ENCODE data around the gene KCNQ1. TPM values are rescaled to one million over a fixed set of nuclear protein-coding genes. Genes with fewer than 3 reads are reported as not detected.
A peak's percentile ranks its signal among the peaks of the same experiment; 100 is the strongest.

Gene KCNQ1
- total RNA-seq, 5 donors from 2014 or later (not counting 1 experiment from before 2014, with no cell fraction given): 20.9 to 32.9 (median 24.0) TPM

DNA sequence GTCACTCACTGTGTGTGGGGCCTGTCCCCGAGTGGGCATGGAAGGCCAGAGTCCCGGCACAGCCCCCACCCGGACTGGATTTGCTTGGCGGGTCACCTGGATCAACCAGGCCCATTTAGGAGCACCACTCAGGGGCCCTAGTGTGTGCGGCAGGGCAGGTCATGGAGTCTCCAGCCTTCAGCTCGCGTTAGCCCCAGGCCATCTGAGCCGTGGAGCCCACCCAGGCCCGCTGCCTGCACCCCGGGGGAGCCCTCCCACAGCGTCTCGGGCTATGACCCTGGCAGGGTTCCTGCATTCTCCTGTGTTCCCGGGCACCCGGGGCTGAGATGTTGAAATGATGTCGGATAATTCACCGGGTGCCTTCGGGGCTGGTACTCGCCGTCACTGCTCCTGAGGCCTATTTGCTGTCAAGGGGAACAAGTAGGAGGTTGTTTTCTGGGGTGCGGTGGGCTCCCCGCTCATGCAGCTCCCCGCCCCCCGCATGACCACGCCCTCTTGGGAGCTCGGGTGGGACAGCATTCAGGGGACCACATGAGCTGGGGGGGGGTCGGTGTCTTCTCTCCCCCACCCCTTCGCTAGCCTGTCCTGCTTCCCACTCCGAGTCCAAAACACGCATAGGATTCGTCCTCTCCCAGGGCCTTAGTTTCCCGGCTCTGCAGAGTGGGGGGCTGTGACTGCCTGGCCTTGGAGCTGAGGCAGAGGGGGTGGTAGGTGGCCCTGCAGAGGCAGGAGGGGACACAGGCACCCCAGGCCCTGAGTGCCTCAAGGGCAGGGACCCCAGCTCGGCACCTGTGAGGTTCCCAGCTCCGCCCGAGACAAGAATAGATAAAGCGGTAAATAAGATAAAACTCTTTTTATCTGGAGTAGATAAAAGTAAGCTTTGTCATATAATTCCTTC lies 77.2 kb downstream of the KCNQ1 start:
- DNase-seq (peak in 5 of 35 experiments; percentile 1 to 19 (median 2)), ATAC-seq (replicated peaks in 1 of 4) (no peak)
- H3K4me1 ChIP-seq (ENCODE audit: control insufficient read depth in 1 of 2, extremely low read depth in 1 of 2, insufficient read depth in 2 of 2, low read length in 2 of 2): peaks cover 8 to 21% of the 10 kb centered on the region in 2 experiments
- peaks cover 0 to 12% of the 10 kb centered on the region in 2 experiments for H3K27me3 ChIP-seq (replicated peaks in 1 of 2; ENCODE audit: control insufficient read depth in 2 of 2, extremely low read depth in 1 of 2, insufficient read depth in 2 of 2, low read length in 1 of 2)
- CTCF ChIA-PET: interaction anchor here in 1 of 2 donors (0.6 kb wide), 2 partner anchors 12 to 227 kb away, joined by 3 to 4 read pairs; no protein-coding TSS in a partner anchor
- POLR2A ChIA-PET: no interaction called here
- no peaks in the 10 kb centered on the region for H3K36me3 ChIP-seq (ENCODE audit: control insufficient read depth in 2 of 2, extremely low read depth in 1 of 2, insufficient read depth in 1 of 2, low read length in 1 of 2)
- peaks cover 3% of the 10 kb centered on the region for H3K36me3 Mint-ChIP-seq
- H3K27ac ChIP-seq (ENCODE audit: low read length): no peak overlapping the region
- no peak overlapping the region for H3K4me3 Mint-ChIP-seq
- H3K4me3 ChIP-seq (ENCODE audit: control insufficient read depth in 1 of 2, extremely low read depth in 1 of 2, low read length in 1 of 2): no peak overlapping the region
- no peak overlapping the region for H3K27ac Mint-ChIP-seq
- peaks cover 25 to 27% (median 26%) of the 10 kb centered on the region in 3 donors for H3K4me1 Mint-ChIP-seq
- H3K27me3 Mint-ChIP-seq: no peaks in the 10 kb centered on the region
- WGBS (ENCODE audit: insufficient coverage): 83% methylated on average over 19 of the region's 35 CpGs
- H3K9me3 ChIP-seq: no peaks in the 10 kb centered on the region
- H3K9me3 Mint-ChIP-seq: no peaks in the 10 kb centered on the region

DNA sequence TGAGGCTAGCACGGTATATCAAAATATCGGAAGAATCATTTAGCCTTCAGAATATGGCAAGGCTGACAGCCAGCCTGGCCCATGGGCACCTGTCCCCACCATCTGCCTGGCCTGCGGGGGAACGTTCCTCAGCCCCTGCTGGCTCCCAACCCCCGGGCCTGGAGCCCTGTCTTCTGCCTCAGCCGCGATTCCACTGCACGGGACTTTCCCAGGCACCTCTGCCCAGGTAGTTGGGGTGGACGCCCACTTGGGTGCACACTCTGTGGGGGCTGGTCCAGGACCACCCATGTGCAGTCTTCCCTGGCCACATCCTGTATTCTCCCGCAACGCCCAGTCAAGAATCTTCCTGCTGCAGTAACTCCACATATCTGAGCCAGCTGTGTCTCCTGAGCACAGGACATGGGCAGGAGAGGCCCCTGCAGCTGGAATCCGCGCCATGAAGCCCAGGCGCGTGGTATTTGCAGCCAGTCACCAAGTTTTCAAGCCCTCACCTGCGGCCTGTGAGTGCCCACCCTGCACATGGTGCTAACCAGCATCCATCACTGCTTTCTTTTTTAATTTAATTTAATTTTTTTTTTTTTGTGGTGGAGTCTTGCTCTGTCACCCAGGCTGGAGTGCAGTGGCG lies 77.9 kb downstream of the KCNQ1 start:
- Mint-ChIP-seq H3K4me3 (no peak overlapping the region), H3K27ac (no peak overlapping the region), H3K4me1 (peaks cover 29 to 32% (median 30%) of the 10 kb centered on the region in 3 donors), H3K27me3 (no peaks in the 10 kb centered on the region), H3K9me3 (no peaks in the 10 kb centered on the region), H3K36me3 (peaks cover 3% of the 10 kb centered on the region)
- 89% methylated on average over 15 of the region's 17 CpGs for WGBS (ENCODE audit: insufficient coverage)
- H3K4me3 ChIP-seq (ENCODE audit: control insufficient read depth in 1 of 2, extremely low read depth in 1 of 2, low read length in 1 of 2): no peak overlapping the region
- peaks cover 8 to 27% of the 10 kb centered on the region in 2 experiments for H3K4me1 ChIP-seq (ENCODE audit: control insufficient read depth in 1 of 2, extremely low read depth in 1 of 2, insufficient read depth in 2 of 2, low read length in 2 of 2)
- DNase-seq: peak in 3 of 35 experiments; percentile 1 to 9 (median 3)
- no peak for ATAC-seq (replicated peaks in 1 of 4)
- H3K9me3 ChIP-seq: no peaks in the 10 kb centered on the region
- H3K36me3 ChIP-seq (ENCODE audit: control insufficient read depth in 2 of 2, extremely low read depth in 1 of 2, insufficient read depth in 1 of 2, low read length in 1 of 2): no peaks in the 10 kb centered on the region
- peaks cover 0 to 12% of the 10 kb centered on the region in 2 experiments for H3K27me3 ChIP-seq (replicated peaks in 1 of 2; ENCODE audit: control insufficient read depth in 2 of 2, extremely low read depth in 1 of 2, insufficient read depth in 2 of 2, low read length in 1 of 2)
- no peak overlapping the region for H3K27ac ChIP-seq (ENCODE audit: low read length)
- ChIA-PET CTCF (interaction anchor here in 1 of 2 donors (0.6 kb wide), 1 partner anchor 227 kb away, joined by 3 read pairs; no protein-coding TSS in a partner anchor), POLR2A (no interaction called here)

DNA sequence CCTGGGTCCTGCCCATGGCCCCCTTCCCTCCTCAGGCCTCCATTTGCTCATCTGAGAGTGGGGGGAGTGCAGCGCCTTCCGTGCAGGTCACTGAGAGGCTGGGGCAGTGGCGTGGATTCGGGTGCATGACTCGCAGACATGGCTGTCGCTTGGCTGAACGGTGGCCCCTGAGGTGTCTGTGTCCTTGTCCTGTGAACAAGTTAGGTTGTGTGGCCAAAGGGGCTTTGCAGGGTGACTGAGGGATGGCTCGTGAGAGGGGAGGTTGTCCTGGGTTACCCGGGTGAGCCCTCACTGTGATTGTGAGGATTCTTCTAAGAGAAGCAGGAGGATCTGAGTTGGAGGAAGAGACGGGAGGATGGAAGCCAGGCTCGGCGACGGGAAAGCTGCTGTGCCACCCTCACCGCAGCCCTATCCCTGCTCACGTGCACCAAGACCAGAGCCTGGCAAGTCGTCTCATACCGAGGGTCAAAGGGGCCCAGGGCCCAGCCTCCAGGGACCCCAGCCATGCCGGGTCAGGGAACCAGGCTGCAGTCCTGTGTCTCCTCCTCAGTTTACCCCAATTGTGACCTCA lies 79.1 kb downstream of the KCNQ1 start:
- peaks cover 33 to 39% (median 36%) of the 10 kb centered on the region in 3 donors for H3K4me1 Mint-ChIP-seq
- POLR2A ChIA-PET: interaction anchor here in 1 of 2 donors (0.5 kb wide), 1 partner anchor 593 kb away, joined by 8 read pairs; no protein-coding TSS in a partner anchor
- no peak overlapping the region for H3K27ac Mint-ChIP-seq
- no peaks in the 10 kb centered on the region for H3K36me3 ChIP-seq (ENCODE audit: control insufficient read depth in 2 of 2, extremely low read depth in 1 of 2, insufficient read depth in 1 of 2, low read length in 1 of 2)
- H3K9me3 ChIP-seq: no peaks in the 10 kb centered on the region
- H3K9me3 Mint-ChIP-seq: no peaks in the 10 kb centered on the region
- no peak overlapping the region for H3K27ac ChIP-seq (ENCODE audit: low read length)
- no peak overlapping the region for H3K4me3 Mint-ChIP-seq
- no peak overlapping the region for H3K4me3 ChIP-seq (ENCODE audit: control insufficient read depth in 1 of 2, extremely low read depth in 1 of 2, low read length in 1 of 2)
- peaks cover 3% of the 10 kb centered on the region for H3K36me3 Mint-ChIP-seq
- DNase-seq: peak in 4 of 35 experiments; percentile 1 to 8 (median 2)
- 85% methylated on average over 13 of the region's 18 CpGs for WGBS (ENCODE audit: insufficient coverage)
- peaks cover 0 to 12% of the 10 kb centered on the region in 2 experiments for H3K27me3 ChIP-seq (replicated peaks in 1 of 2; ENCODE audit: control insufficient read depth in 2 of 2, extremely low read depth in 1 of 2, insufficient read depth in 2 of 2, low read length in 1 of 2)
- no peak for ATAC-seq (replicated peaks in 1 of 4)
- H3K27me3 Mint-ChIP-seq: no peaks in the 10 kb centered on the region
- peaks cover 8 to 27% of the 10 kb centered on the region in 2 experiments for H3K4me1 ChIP-seq (ENCODE audit: control insufficient read depth in 1 of 2, extremely low read depth in 1 of 2, insufficient read depth in 2 of 2, low read length in 2 of 2)
- CTCF ChIA-PET: no interaction called here

DNA sequence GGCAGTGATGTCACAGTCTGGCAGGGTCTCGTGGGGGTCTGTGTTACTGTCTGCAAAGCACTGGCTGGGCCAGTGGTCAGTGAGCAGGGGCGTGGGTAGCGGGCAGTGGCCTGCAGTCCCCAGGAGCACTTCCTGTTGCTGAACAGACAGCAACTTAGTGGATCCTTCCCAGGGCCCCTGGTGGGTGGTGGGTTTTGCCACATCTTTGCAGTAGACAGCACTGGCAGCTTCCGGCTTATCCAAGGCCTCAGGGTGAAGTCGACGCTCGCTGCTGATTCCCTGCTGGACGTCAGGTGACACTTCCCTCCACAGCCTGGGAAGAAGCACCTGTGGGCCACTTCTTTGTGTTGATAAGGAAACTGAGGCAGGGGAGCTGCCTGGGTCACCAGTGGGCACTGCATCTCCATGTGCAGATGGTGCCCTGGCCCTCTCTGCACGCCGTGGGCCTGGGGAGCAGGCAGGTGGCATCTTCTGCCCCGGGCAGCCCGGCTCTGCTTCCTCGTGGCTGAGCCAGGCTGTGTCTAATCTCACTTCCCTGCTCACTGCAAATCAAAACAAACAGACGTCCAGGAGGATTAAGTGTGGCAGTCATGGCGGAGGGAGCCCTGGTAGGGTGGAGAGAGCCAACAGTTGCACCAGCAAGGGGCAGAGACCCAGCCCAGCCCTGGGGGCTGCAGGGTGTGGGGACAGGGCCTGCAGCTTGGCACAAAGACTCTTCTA lies 79.8 kb downstream of the KCNQ1 start:
- ChIA-PET POLR2A (no interaction called here), CTCF (no interaction called here)
- Histone ChIP-seq H3K36me3 (ENCODE audit: control insufficient read depth in 2 of 2, extremely low read depth in 1 of 2, insufficient read depth in 1 of 2, low read length in 1 of 2) (peaks cover 0 to 1% of the 10 kb centered on the region in 2 donors), H3K4me3 (ENCODE audit: control insufficient read depth in 1 of 2, extremely low read depth in 1 of 2, low read length in 1 of 2) (no peak overlapping the region), H3K9me3 (no peaks in the 10 kb centered on the region), H3K4me1 (ENCODE audit: control insufficient read depth in 1 of 2, extremely low read depth in 1 of 2, insufficient read depth in 2 of 2, low read length in 2 of 2) (peaks cover 8 to 27% of the 10 kb centered on the region in 2 experiments), H3K27ac (ENCODE audit: low read length) (no peak overlapping the region), H3K27me3 (replicated peaks in 1 of 2; ENCODE audit: control insufficient read depth in 2 of 2, extremely low read depth in 1 of 2, insufficient read depth in 2 of 2, low read length in 1 of 2) (peaks cover 0 to 12% of the 10 kb centered on the region in 2 experiments)
- H3K9me3 Mint-ChIP-seq: no peaks in the 10 kb centered on the region
- WGBS (ENCODE audit: insufficient coverage): 96% methylated on average over 6 of the region's 15 CpGs
- no peaks in the 10 kb centered on the region for H3K27me3 Mint-ChIP-seq
- peaks cover 3% of the 10 kb centered on the region for H3K36me3 Mint-ChIP-seq
- no peak for ATAC-seq (replicated peaks in 1 of 4)
- peak in 3 of 35 experiments; percentile 0 to 16 (median 7) for DNase-seq
- no peak overlapping the region for H3K27ac Mint-ChIP-seq
- H3K4me3 Mint-ChIP-seq: peak overlapping the region in 1 of 3 donors; percentile 78
- peaks cover 35 to 39% (median 36%) of the 10 kb centered on the region in 3 donors for H3K4me1 Mint-ChIP-seq

DNA sequence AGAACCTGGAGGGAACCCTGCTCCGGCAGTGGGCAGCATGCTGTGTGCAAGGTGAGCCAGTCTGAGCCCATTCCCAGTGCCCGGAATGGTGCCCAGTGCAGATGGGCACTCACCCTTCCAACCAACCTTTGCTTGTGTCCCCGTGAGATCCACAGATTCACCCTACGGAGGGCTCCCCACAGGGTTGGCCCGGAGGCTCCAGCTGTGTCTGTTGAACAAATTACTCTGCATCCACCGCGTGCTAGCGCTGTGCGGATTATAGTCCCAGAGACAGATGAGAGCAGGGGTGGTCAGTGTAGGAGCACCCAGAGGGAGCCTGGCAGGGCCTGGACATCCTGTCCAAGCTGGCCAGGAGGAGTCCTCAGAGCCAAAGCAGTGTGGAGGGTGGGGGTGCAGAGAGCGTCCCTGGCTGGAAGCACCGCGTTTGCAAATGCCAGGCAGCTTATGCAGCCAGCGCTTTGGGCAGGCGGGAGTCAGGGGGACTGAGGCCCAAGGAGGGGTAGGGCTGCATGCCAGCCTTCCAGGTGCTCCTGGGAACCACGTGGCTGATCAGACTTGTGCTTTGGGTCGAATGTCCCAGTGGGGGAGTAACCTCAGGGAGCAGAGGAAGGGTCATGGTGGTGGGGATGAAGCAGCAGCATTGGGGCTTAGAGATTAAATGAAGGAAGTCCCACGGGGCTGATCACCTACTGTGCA lies 80.5 kb downstream of the KCNQ1 start:
- Histone ChIP-seq H3K9me3 (no peaks in the 10 kb centered on the region), H3K27ac (ENCODE audit: low read length) (no peak overlapping the region), H3K27me3 (replicated peaks in 1 of 2; ENCODE audit: control insufficient read depth in 2 of 2, extremely low read depth in 1 of 2, insufficient read depth in 2 of 2, low read length in 1 of 2) (peaks cover 0 to 12% of the 10 kb centered on the region in 2 experiments), H3K36me3 (ENCODE audit: control insufficient read depth in 2 of 2, extremely low read depth in 1 of 2, insufficient read depth in 1 of 2, low read length in 1 of 2) (peaks cover 0 to 8% of the 10 kb centered on the region in 2 donors), H3K4me3 (ENCODE audit: control insufficient read depth in 1 of 2, extremely low read depth in 1 of 2, low read length in 1 of 2) (no peak overlapping the region), H3K4me1 (ENCODE audit: control insufficient read depth in 1 of 2, extremely low read depth in 1 of 2, insufficient read depth in 2 of 2, low read length in 2 of 2) (peaks cover 8 to 27% of the 10 kb centered on the region in 2 experiments)
- DNase-seq (peak in 4 of 35 experiments; percentile 1 to 21 (median 3)), ATAC-seq (replicated peaks in 1 of 4) (no peak)
- H3K27me3 Mint-ChIP-seq: no peaks in the 10 kb centered on the region
- H3K4me3 Mint-ChIP-seq: peak overlapping the region in 1 of 3 donors; percentile 78
- H3K36me3 Mint-ChIP-seq: peaks cover 3% of the 10 kb centered on the region
- ChIA-PET CTCF (no interaction called here), POLR2A (no interaction called here)
- H3K4me1 Mint-ChIP-seq: peaks cover 35 to 39% (median 36%) of the 10 kb centered on the region in 3 donors
- H3K27ac Mint-ChIP-seq: peak overlapping the region in 1 of 2 donors; percentile 88
- no peaks in the 10 kb centered on the region for H3K9me3 Mint-ChIP-seq
- WGBS (ENCODE audit: insufficient coverage): 87% methylated on average over 16 of the region's 17 CpGs

Measured in T-cell (primary cell).